ENCODE data around the gene CCDC157. TPM values are rescaled to one million over a fixed set of nuclear protein-coding genes. Genes with fewer than 3 reads are reported as not detected.

Gene CCDC157
- total RNA-seq, 1 donor from 2014 or later, result 2.3 TPM

- H3K27me3 Mint-ChIP-seq (ENCODE audit: low read depth), result no peaks in the 10 kb centered on the region
- H3K4me1 Mint-ChIP-seq (ENCODE audit: low read depth), result peaks cover 59% of the 10 kb centered on the region
- H3K9me3 Mint-ChIP-seq (ENCODE audit: low read depth), result no peaks in the 10 kb centered on the region
- peak; percentile 7 for TF ChIP-seq CTCF (IDR thresholded peaks at IDR 0.05)
- peaks cover 3% of the 10 kb centered on the region for H3K36me3 Mint-ChIP-seq (ENCODE audit: low read depth)
- peak overlapping the region; percentile 83 for H3K4me3 Mint-ChIP-seq (ENCODE audit: unreplicated experiment)
- peak overlapping the region; percentile 89 for H3K27ac Mint-ChIP-seq (ENCODE audit: unreplicated experiment)
- DNase-seq (ENCODE audit: low spot score), result no peak
These were observed 30.5 kb upstream of the CCDC157 start for GRCh38 chr22:30326255-30326705.

DNA sequence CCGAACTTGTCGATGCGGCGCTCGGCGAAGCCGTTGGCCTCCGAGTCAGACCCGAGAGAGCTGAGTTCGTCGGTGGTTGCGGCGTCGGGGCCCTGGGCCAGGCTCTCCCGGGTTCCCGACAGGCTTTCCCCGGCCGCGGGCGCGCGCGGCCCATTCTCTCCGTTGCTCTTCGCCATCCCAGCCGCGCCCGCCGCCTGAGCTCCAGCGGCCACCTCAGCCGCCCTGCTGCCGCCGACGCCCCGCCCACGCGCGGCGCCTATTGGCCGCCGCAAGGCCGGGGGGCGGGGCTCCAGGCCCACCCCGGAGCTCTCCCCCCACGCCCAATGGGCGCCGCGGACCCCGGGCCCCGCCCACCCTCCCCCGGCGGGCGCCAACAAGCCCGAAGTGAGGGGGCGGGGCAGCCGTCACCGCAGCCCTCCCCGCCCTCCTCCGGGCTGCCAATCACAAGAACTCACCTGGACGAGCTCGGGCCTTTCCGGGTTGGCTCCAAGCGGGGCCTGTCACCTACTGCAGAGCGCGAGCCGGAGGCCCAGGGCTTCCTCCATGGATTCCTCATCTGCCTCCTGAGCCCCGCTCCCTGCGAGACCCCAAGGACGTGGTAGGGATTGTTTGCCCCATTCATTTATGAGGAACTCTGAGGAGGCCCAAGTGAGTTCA, 30.0 kb upstream of the CCDC157 start, which contains the start of gene TBC1D10A:
Gene TBC1D10A, minus strand, starts transcription at position 236 of the 657 bp plus-strand sequence. Its CDS starts 60 bp downstream, at position 176.
- H3K4me1 Mint-ChIP-seq (ENCODE audit: low read depth), result peaks cover 55% of the 10 kb centered on the region
- H3K27me3 Mint-ChIP-seq (ENCODE audit: low read depth), result no peaks in the 10 kb centered on the region
- peak within 1 kb of the TSS; percentile 83 for H3K4me3 Mint-ChIP-seq (ENCODE audit: unreplicated experiment)
- H3K9me3 Mint-ChIP-seq (ENCODE audit: low read depth), result no peaks in the 10 kb centered on the region
- H3K36me3 Mint-ChIP-seq (ENCODE audit: low read depth), result peaks cover 3% of the 10 kb centered on the region
- peak within 1 kb of the TSS; percentile 89 for H3K27ac Mint-ChIP-seq (ENCODE audit: unreplicated experiment)
- no peak for DNase-seq (ENCODE audit: low spot score)
- no peak for TF ChIP-seq CTCF (IDR thresholded peaks at IDR 0.05)

DNA sequence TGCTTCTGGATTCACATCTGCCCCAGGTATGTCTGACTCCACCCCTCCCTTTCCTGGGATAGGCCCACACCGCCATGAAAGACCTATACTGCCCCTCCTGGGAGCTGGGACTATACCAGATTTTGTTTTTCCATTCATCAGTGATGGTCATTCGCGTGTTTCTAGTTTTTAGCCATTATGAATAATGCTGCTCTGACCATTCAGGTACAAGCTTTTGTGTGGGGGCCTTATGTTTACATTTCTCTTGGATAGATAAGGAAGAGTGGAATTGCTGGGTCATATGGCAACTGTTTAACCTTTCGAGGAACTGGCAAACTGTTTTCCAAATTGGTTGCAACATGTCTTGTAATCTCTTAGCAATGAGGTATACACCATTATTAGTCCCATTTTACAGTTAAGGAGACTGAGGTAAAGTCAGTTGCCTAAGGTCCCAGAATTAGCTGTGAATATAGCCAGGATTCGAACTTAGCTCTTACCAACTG, 28.9 kb upstream of the CCDC157 start:
- Mint-ChIP-seq H3K9me3 (ENCODE audit: low read depth) (no peaks in the 10 kb centered on the region), H3K36me3 (ENCODE audit: low read depth) (peaks cover 3% of the 10 kb centered on the region), H3K4me1 (ENCODE audit: low read depth) (peaks cover 51% of the 10 kb centered on the region), H3K27ac (ENCODE audit: unreplicated experiment) (peak overlapping the region; percentile 83), H3K27me3 (ENCODE audit: low read depth) (no peaks in the 10 kb centered on the region), H3K4me3 (ENCODE audit: unreplicated experiment) (no peak overlapping the region)
- peak; percentile 30 for TF ChIP-seq CTCF (IDR thresholded peaks at IDR 0.05)
- DNase-seq (ENCODE audit: low spot score), result no peak

GRCh38 chr22:30328466-30329049, 28.2 kb upstream of the CCDC157 start:
- Mint-ChIP-seq H3K4me3 (ENCODE audit: unreplicated experiment) (no peak overlapping the region), H3K27ac (ENCODE audit: unreplicated experiment) (peak overlapping the region; percentile 94), H3K27me3 (ENCODE audit: low read depth) (no peaks in the 10 kb centered on the region), H3K4me1 (ENCODE audit: low read depth) (peaks cover 46% of the 10 kb centered on the region), H3K9me3 (ENCODE audit: low read depth) (no peaks in the 10 kb centered on the region), H3K36me3 (ENCODE audit: low read depth) (peaks cover 3% of the 10 kb centered on the region)
- DNase-seq (ENCODE audit: low spot score), result no peak
- no peak for TF ChIP-seq CTCF (IDR thresholded peaks at IDR 0.05)

DNA sequence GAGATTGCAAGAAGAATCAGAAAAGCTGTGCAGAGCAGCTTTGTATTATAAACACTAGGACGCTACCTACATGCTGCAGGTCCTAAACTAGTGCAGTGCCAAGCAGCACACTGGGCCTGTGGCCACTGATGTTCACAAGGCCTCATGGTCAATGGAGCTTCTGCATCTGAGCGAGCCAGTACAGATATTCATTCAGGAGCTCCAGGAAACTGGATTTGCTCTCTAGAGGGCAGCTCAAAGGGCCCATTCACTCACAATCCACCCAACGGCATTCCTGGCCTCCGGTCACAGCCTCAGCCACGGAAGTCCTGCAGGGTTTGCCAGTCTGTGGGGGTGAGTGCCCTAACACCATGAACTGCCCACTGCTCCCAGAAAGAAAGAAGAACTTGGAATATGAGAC, 24.3 kb upstream of the CCDC157 start:
- Mint-ChIP-seq H3K4me1 (ENCODE audit: low read depth) (peaks cover 15% of the 10 kb centered on the region), H3K27ac (ENCODE audit: unreplicated experiment) (no peak overlapping the region), H3K36me3 (ENCODE audit: low read depth) (peaks cover 30% of the 10 kb centered on the region), H3K9me3 (ENCODE audit: low read depth) (no peaks in the 10 kb centered on the region), H3K4me3 (ENCODE audit: unreplicated experiment) (no peak overlapping the region), H3K27me3 (ENCODE audit: low read depth) (no peaks in the 10 kb centered on the region)
- no peak for TF ChIP-seq CTCF (IDR thresholded peaks at IDR 0.05)
- no peak for DNase-seq (ENCODE audit: low spot score)

Measured in chondrocyte (in vitro differentiated cells).